Stimulated activated CD8-positive, alpha-beta memory T cell treated with anti-CD3 and anti-CD28 coated beads, Interleukin-12 subunit alpha, Interleukin-12 subunit beta, amount 100 ng/mL, for 1 hour (primary cell): ENCODE results near the gene PPFIA1.
"Not testable (repeated sequence)": the region's sequence is repeated elsewhere in the genome, so short reads cannot be mapped to it uniquely, and the experiment has no call there.

Experiments used
- DNase-seq: peaks from one replicate; pipeline ENCODE4 v3.0.0-alpha.2; 2020; ENCODE audit warnings: low read depth

The PPFIA1 gene

DNA sequence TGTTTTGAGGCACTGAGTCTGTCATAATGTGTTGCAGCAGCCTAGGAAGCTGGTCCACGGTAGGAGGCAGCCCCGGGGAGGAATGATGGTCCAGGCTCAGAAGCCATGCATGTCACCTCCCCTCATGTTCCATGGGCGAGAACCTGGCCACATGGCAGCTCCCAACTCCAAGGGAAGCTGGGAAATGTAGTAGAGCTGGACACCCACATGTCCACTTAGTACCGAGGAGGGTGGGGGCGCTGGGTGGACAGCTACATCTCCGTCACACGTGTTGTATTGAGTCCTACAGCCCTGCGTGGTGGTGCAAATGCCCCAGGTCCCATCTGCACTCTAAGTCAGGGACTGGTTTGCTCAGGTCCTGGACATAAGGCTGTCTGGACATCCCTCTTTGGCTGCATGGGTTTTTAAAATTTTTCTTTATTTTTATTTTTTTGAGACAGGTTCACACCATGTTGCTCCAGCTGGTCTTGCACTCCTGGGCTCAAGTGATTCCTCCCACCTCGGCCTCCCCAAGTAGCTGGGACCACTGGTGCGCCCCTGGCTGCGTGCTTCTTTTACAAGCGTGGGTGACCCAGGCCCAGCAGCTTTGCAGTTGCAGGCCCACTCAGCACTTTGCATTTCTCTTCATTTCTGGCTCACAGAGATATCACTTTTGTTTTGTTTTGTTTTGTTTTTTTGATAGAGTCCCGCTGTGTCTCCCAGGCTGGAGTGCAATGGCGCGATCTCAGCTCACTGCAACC, 123.9 kb downstream of the PPFIA1 start:
- DNase-seq: no peak

GRCh38 chr11:70397336-70397982, 127.0 kb downstream of the PPFIA1 start:
- no peak for DNase-seq

GRCh38 chr11:70397983-70398833, 127.7 kb downstream of the PPFIA1 start, which contains the start of gene CTTN:
Gene CTTN, plus strand, starts transcription at chr11:70398529. Its CDS starts 8,769 bp downstream, at chr11:70407298.
- peak; percentile 15 for DNase-seq

DNA sequence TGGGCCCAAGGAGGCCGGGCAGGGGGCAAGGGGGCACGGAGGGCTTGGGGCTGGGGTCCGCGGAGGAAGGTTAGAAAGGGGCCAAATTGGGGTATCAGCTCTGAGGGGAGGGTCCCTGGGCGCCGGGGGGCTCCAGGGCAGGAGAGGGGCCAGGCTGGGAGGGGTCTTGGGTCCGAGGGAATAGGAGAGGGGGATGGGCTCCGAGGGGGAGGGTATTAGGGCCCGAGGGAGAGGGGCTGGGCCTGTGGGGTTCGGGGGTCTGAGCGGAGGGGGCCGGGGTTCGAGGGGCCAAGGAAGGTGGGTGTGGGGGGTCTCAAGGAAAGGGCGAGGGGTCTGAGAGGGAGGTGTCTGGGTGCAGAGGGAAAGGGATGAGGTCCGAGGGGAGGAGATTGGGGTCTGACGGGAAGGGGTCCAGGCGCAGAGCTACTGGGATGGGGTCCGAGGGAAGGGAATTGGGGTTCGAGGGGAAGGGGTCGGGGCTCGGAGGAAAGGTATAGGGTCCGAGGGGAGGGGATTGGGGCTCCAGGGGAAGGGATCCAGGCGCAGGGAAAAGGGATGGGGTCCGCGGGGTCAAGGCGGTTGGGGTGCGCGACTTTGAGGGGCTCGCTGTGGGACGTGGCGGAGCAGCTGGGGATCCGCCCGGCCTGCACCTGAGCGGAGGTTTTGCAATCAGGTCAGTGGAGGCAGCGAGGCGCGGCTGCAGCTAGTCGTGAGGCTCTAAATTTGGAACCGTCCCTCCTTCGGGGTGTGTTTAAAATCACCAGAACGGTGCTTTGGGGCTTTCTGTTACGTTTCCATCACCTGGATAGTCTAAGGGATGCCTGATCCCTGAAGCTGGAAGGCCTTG, 128.6 kb downstream of the PPFIA1 start:
- no peak for DNase-seq

DNA sequence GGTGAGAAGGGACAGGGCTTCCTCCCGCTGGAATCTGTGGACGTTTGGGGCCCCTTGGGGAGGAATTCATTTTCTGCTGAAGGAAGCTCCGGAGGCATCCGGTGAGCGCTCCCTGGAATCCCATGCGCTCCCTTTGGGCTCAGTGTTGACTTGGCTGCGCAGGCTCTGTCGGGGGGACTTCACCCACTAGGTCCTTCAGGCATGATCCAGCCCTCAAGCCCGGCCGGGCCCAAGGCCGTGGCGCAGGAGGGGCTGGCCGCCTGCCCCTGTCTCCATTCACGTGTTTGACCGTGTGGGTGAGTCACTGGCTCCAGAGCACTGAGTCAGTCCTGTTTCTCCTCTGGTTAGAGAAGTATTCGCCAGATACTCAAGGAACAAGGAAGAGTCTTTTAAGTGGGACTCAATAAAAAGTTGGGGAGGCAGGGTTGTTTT, 129.2 kb downstream of the PPFIA1 start:
- no peak for DNase-seq

DNA sequence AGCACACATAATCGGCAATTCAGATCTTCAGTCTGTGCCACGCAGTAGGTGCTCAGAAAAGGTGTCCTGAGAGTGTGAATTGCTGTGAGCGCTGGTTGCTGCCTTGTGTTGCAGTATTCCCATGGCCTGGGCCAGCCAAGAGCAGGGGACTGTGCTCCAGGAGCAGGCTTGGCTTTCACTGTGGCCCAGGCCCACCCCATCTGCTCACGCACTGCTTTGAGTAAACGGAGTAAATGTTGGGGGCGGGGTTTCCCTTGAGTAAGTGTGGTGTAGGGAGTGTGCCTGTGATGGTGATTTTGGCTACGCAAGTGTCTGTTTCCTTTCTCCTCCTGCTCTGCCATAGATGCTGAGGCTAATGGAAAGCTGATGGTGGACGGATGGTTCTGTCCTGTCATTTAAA, 130.2 kb downstream of the PPFIA1 start:
- no peak for DNase-seq

DNA sequence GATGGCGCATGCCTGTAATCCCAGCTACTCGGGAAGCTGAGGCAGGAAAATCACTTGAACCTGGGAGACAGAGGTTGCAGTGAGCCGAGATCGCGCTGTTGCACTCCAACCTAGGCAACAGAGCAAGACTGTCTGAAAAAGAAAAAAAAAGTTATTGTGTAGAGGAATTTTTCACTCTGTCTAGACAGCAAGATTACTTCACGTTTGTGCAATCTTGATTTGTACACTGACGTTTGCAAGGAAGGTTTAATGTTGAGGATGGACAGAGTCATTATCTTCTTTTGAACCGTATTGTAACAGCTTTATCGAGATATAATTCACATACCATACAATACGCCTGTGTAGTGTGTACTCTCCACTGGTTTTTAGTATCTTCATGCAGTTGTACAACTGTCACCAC, 131.5 kb downstream of the PPFIA1 start:
- DNase-seq: no peak

GRCh38 chr11:70402685-70403084, 132.2 kb downstream of the PPFIA1 start:
- DNase-seq: no peak

DNA sequence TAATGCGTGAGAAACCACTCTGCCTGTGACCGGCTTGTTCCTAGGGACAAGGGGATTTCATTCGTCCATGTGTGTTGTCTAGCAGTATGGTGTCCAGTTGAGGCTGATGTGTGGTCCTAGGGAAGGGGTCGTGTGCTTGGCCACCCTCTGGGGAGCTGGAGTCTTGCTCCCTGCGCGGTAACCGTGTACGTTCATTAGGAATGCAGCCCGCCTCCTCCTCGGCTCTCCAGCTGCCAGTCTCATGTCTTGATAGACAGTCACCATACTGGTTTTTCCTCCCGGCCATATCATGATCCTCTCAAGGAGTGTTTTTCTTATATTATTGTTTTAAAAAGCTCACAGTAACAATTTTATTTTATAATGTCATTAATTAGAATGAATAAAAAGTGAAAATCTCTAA, 133.8 kb downstream of the PPFIA1 start:
- DNase-seq: no peak

DNA sequence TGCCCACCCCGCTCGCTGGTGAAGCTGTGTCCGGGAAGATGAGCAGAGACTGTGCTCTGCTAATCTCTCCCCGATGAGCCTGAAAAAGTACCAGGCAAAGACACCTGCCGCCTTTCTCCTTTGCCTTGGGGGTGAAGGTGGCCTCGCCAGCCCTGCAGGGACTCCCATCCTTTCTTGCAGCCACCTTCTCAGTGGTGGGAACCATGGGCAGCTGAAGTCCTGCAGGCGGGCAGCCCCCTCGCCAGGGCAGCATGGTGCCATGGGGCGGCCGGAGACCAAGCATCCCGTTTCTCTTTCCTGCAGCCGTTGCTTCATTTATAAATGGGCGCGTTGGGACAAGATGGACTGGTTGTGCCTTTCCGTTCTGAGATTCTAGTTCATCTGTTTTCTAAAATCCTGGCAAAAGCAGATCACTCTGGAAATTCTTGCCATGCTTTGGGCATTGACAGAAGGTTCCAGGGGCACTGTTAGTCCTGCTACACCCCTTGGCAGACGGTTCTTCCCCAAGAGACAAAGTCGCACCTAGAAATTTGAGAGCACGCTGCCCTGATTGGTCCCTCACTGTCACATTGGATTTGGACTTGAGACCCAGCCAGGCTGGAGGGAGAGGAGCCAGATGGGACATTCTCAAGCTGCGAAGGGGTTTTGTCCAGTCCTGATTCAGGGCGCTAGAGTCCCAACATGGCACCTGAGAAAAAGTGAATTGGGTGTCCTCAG, 135.3 kb downstream of the PPFIA1 start:
- DNase-seq: no peak

DNA sequence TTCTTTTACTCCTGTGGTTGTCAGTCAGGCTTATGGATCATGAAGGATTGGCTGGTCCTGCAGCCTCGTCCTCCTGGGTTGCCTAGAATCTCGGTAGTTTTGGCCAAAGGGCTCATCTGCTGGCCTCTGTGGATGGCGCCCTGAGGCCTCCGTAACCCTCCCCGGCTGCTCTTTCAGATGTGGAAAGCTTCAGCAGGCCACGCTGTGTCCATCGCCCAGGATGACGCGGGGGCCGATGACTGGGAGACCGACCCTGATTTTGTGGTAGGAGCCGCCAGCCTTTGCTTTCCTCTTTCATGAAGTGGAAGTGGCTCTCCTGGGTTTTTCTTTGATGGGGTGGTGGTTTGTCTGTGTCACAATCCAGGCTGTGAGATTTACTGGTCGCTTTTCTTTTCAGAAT, 136.6 kb downstream of the PPFIA1 start:
- DNase-seq: no peak

- DNase-seq: no peak
These were observed 137.3 kb downstream of the PPFIA1 start for GRCh38 chr11:70407814-70408213.

- not testable (repeated sequence) for DNase-seq
These were observed 137.8 kb downstream of the PPFIA1 start for GRCh38 chr11:70408326-70408725.

DNA sequence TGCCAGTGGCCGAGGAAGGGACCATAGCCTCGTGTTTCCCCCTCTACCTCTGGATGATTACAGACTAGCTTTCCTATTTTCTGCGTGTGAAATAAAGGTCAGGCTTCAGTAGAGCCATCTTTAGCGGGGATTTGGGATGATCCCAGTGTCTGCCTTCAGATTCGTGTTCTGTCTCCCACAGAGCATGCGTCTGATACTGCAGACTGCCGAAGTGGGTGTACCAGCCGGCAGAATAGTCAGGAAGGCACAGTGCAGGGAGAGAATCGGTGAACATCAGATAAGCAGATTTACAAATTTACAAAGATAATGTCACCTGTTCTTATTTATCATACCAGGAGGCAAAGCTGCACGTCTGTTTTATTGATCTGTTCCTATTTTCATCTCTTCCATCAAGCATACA, 138.9 kb downstream of the PPFIA1 start:
- no peak for DNase-seq

- no peak for DNase-seq
These were observed 139.4 kb downstream of the PPFIA1 start for GRCh38 chr11:70409871-70410270.

DNA sequence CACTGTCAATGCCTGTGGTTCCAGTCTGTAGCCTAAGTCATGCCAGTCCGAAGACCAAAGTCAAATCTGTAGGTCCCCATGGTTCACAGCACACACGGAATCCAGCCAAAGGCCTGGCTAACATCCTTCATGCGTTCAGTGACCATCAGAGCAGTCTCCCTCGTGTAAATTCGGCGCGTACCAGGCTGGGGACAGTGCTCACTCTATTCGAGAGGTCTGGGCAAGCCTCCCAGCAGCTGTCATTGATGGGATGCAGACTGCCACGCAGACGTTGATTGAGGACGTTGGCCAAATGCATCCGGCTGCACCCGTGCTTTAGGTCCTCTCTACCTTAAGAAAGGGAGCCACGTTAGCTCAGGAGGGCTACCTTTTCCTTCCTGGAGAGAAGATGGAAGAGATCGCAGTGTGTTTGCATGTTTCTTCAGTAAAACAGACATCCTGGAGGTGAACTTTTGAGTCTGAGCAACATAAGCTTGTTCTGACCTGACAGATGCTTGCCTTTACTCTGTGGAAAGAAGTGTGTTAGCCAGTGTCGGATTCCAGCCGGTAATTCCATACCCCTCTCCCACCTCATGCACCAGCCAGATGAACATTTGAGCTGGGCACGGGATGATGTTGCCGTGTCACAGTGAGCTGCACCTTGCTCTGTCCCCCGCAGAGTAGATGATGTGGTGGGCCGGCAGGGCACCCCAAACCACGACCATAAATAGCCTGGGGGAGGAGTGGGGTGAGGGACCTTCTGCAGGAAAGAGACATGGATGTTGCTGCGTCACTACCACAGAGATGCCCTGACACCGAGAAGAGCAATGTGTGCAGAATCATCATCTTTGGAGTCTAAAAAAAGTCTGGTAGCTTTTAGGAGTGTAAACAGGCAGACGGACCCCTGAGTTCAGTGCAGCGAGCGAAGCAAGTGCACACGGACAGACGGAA, 140.1 kb downstream of the PPFIA1 start:
- DNase-seq: no peak

DNA sequence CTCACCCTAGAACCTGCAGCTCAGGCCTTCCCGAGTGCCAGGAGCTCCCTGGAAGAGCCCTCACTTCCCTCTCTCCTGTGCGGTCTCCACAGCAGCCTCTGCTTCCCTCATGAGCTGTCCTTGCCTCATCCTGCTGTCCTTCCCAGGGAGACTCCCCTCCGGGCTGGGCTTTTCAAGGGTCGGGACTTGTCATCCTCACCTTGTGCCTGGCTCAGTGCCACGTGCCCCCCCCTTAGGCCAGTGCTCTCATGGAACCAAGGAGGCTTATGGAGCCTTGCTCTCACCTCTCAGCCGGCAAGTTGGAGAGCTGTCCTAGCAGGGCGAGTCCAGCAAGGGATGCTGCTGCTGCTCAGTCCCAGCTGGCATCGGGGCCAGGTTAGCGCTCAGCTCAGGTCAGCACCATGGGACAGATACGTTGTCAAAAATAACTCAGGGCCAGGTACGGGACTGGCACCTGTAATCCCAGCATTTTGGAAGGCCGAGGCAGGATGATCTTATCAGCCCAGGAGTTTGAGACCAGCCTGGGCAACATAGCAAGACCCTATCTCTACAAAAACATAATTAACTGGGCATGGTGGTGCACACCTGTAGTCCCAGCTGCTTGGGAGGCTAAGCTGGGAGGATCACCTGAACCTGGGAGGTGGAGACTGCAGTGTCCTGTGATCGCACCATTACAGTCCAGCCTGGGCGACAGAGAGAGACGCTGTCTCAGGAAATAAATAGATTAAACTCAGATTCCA, 141.4 kb downstream of the PPFIA1 start:
- no peak for DNase-seq

DNA sequence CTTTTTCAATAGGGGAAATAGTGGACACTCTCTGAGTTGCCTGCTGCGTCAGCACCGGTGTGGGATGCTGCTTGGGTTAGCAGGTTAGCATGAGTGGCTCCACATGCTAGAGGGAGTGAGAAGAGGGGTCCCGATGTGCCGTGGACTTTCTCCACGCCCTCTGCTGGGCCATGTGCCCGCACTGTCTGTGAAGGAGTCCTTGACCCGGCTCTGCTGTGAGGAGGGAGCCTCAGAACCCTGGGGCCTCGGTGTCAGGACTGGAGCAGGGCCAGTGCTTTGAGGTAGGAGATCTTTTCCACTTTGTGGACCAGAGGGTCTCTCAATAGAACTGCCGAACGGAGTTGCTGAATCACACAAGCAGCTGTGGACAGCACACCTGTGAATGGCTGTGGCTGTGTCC, 142.7 kb downstream of the PPFIA1 start:
- no peak for DNase-seq
